Lower leg skin (tissue), 4 donors: ENCODE measurements around the gene AMBRA1. TPM values are rescaled to one million over a fixed set of nuclear protein-coding genes. Genes with fewer than 3 reads are reported as not detected.

Experiments used
- DNase-seq, 2 donors: peaks; one replicate each; pipeline ENCODE4 v3.0.0-alpha.2; 2019; ENCODE audit warnings: low spot score in 2 of 2
- H3K4me3 ChIP-seq: fragments of 200-600 bp; sonication (generic); 2 replicates; pipeline ENCODE4 v1.5.1; 2017; ENCODE audit warnings: mild to moderate bottlenecking, low read depth; ENCODE audit not compliant: poor library complexity, severe bottlenecking
- POLR2A ChIP-seq, 2 donors: fragments of 450-650 bp; IDR thresholded peaks; one replicate each; pipeline ENCODE4 v1.6.1; 2016 to 2017; ENCODE audit warnings: antibody characterized with exemption in 2 of 2, mild to moderate bottlenecking in 1 of 2, moderate library complexity in 1 of 2
- WGBS, 2 donors: methylation state at CpG; one replicate each; pipeline ENCODE4 v1.1.5; 2018; 5-methylcytosine and 5-hydroxymethylcytosine counted together
- intact Hi-C: fragments of 100-400 bp; cut with DNase I; formaldehyde crosslinking; loops from one replicate; pipeline ENCODE4 v1.15.0; 2023; ENCODE audit warnings: low total_unique reads
- total RNA-seq, 4 donors: library from RNA; depleted of rRNA; stranded (reverse); fragments of >200 nt; gene quantifications; one replicate each; pipeline ENCODE4 v1.1.0, GENCODE V29; 2016
- TF ChIP-seq, protein P1 (sequence below), 3 donors: fragments of 450-650 bp; IDR thresholded peaks; one replicate each; pipeline ENCODE4 v1.5.1; 2016; ENCODE audit warnings: antibody characterized with exemption in 3 of 3, mild to moderate bottlenecking in 3 of 3, moderate library complexity in 2 of 3

The AMBRA1 gene
- total RNA-seq, 4 donors from 2014 or later = 31.5 to 67.5 (median 36.2) TPM

- 59 to 62% methylated on average over 13 to 20 of the region's 20 CpGs for WGBS, 2 donors
- DNase-seq = no peak
Observed at GRCh38 chr11:46378811-46379481, 214.9 kb downstream of the AMBRA1 start.

DNA sequence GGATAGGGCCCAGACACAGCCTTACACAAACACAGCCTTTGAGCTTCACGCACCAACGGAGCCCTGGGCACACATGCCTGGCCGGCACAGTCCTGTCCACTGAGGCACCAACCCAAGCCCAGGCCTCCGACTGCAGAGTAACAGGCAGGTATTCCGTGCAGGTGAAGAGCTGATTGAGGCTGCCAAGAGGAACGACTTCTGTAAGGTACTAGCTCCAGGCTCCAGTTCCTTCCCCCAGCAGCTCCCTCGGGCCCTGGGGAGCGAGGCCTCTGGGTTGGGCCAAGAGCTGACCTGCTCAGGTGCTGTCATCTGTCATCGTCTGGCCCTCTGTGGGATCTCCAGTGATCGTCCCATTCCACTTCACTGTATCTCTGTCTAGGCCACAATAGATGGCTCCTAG lies 215.5 kb downstream of the AMBRA1 start:
- WGBS, 2 donors = 70 to 78% methylated on average over 5 to 10 of the region's 10 CpGs
- no peak for TF ChIP-seq POLR2A (IDR thresholded peaks at IDR 0.05)
- TF ChIP-seq, protein P1, sequence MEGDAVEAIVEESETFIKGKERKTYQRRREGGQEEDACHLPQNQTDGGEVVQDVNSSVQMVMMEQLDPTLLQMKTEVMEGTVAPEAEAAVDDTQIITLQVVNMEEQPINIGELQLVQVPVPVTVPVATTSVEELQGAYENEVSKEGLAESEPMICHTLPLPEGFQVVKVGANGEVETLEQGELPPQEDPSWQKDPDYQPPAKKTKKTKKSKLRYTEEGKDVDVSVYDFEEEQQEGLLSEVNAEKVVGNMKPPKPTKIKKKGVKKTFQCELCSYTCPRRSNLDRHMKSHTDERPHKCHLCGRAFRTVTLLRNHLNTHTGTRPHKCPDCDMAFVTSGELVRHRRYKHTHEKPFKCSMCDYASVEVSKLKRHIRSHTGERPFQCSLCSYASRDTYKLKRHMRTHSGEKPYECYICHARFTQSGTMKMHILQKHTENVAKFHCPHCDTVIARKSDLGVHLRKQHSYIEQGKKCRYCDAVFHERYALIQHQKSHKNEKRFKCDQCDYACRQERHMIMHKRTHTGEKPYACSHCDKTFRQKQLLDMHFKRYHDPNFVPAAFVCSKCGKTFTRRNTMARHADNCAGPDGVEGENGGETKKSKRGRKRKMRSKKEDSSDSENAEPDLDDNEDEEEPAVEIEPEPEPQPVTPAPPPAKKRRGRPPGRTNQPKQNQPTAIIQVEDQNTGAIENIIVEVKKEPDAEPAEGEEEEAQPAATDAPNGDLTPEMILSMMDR (IDR thresholded peaks at IDR 0.05) = no peak
- intact Hi-C loops = no loop called here
- DNase-seq = no peak
- no peak overlapping the region for H3K4me3 ChIP-seq

More at GRCh38 chr11:46378811-46379481, 214.9 kb downstream of the AMBRA1 start:
- intact Hi-C loops = no loop called here
- H3K4me3 ChIP-seq = no peak overlapping the region
- no peak for TF ChIP-seq POLR2A (IDR thresholded peaks at IDR 0.05)
- TF ChIP-seq, protein P1 (IDR thresholded peaks at IDR 0.05) = no peak

DNA sequence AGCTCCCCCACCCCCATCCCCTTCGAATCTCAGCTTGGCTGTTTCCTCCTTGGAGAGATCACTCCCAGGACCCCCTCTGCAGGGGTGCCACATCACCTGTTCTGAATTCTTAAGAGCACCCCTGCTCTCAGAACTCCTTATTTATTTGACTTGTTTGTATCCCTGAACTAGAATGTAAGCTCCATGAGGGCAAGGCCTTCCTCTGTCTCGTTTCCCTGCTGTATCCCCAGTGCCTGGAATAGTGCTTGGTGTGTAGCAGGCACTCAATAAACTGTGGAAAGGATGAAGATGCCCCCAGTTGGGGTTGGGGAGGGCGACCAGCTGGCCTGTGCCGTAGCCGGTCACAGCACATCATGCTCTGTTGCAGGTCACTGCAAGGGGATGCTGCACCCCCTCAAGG lies 216.0 kb downstream of the AMBRA1 start:
- WGBS, 2 donors = 88 to 92% methylated on average over 5 of the region's 5 CpGs
- TF ChIP-seq POLR2A (IDR thresholded peaks at IDR 0.05) = no peak
- TF ChIP-seq, protein P1 (IDR thresholded peaks at IDR 0.05) = no peak
- no peak for DNase-seq
- intact Hi-C loops = no loop called here
- no peak overlapping the region for H3K4me3 ChIP-seq

- no peak for DNase-seq
- TF ChIP-seq, protein P1 (IDR thresholded peaks at IDR 0.05) = no peak
- TF ChIP-seq POLR2A (IDR thresholded peaks at IDR 0.05) = no peak
- WGBS, 2 donors = 93 to 96% methylated on average over 11 of the region's 11 CpGs
- intact Hi-C loops = no loop called here
- H3K4me3 ChIP-seq = no peak overlapping the region
Observed at GRCh38 chr11:46377290-46377689, 216.5 kb downstream of the AMBRA1 start.

DNA sequence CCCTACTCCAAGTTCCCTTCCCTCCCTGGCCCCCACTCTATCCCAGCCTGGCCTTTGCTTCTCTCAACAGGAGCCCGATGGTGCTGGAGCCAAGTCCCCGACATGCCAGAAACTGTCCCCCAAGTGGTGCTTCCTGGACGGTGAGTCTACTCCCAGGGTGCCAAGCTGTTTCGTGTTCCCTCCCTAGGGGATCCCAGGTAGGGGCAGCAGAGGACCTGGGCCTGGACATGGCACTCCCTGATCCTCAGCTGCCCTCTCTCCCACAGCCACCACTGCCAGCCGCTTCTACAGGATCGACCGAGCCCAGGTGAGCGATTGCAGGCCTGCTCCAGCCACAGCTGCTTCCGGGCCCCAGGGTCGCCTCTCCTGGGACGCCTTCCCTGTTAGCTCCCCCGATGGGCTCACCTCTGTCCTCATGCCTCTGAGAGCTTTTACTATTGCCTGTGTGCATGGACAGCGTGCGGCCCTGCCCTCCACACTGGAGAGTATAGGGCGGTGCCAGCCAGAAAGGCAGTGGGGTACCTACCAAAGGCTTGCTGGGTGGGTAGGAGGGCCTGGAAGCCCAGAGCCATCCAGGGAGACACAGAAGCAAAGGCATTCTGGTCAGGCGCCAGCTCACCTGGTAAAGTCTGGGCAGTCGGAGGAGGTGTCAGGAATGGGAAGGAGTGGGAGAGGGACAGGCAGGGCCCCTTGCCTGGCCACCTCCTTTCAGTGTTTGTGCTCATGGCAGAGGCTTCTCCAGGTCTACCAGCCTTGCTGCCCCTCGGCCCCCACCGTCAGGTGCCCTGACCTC lies 217.4 kb downstream of the AMBRA1 start:
- H3K4me3 ChIP-seq = no peak overlapping the region
- DNase-seq = no peak
- 87 to 88% methylated on average over 19 of the region's 19 CpGs for WGBS, 2 donors
- intact Hi-C loops = no loop called here
- TF ChIP-seq, protein P1 (IDR thresholded peaks at IDR 0.05) = no peak
- TF ChIP-seq POLR2A (IDR thresholded peaks at IDR 0.05) = no peak
